ENCODE data around the gene PCDHA3. TPM values are rescaled to one million over a fixed set of nuclear protein-coding genes. Genes with fewer than 3 reads are reported as not detected.

The PCDHA3 gene
- 5.7 TPM for polyA plus RNA-seq (2012; ENCODE audit: insufficient read depth, insufficient read length, low read depth)

- no peak within 1 kb of the TSS for H3K4me3 ChIP-seq (ENCODE audit: low read depth, low read length)
- no peaks in the 10 kb centered on the region for H3K4me1 ChIP-seq
- no peaks in the 10 kb centered on the region for H3K27me3 ChIP-seq
- DNase-seq, result no peak
- H3K36me3 ChIP-seq, result peaks cover 8% of the 10 kb centered on the region
- no peak for TF ChIP-seq CTCF (IDR thresholded peaks at IDR 0.05; ENCODE audit: low read depth, low read length)
- peaks cover 8% of the 10 kb centered on the region for H3K9me3 ChIP-seq
Observed at GRCh38 chr5:140800816-140801493, at the start of gene PCDHA3. Gene PCDHA3, plus strand, starts transcription at chr5:140801057.

GRCh38 chr5:140753561-140753960, 47.3 kb upstream of the PCDHA3 start:
- Histone ChIP-seq H3K4me3 (ENCODE audit: low read depth, low read length) (no peak overlapping the region), H3K4me1 (no peaks in the 10 kb centered on the region), H3K9me3 (peaks cover 5% of the 10 kb centered on the region; the same call in 1 of the 2 replicates), H3K36me3 (no peaks in the 10 kb centered on the region), H3K27me3 (no peaks in the 10 kb centered on the region)
- no peak for DNase-seq
- TF ChIP-seq CTCF (IDR thresholded peaks at IDR 0.05; ENCODE audit: low read depth, low read length), result no peak

- no peaks in the 10 kb centered on the region; the same call in 1 of the 2 replicates for H3K9me3 ChIP-seq
- no peak overlapping the region for H3K4me3 ChIP-seq (ENCODE audit: low read depth, low read length)
- H3K27me3 ChIP-seq, result no peaks in the 10 kb centered on the region
- H3K36me3 ChIP-seq, result no peaks in the 10 kb centered on the region
- TF ChIP-seq CTCF (IDR thresholded peaks at IDR 0.05; ENCODE audit: low read depth, low read length), result no peak
- no peaks in the 10 kb centered on the region for H3K4me1 ChIP-seq
- DNase-seq, result no peak
Observed at GRCh38 chr5:140764177-140764973, 36.5 kb upstream of the PCDHA3 start.

- no peak for DNase-seq
- H3K4me1 ChIP-seq, result no peaks in the 10 kb centered on the region
- no peaks in the 10 kb centered on the region for H3K36me3 ChIP-seq
- TF ChIP-seq CTCF (IDR thresholded peaks at IDR 0.05; ENCODE audit: low read depth, low read length), result no peak
- H3K27me3 ChIP-seq, result no peaks in the 10 kb centered on the region
- H3K4me3 ChIP-seq (ENCODE audit: low read depth, low read length), result no peak overlapping the region
- H3K9me3 ChIP-seq, result no peaks in the 10 kb centered on the region; the same call in 1 of the 2 replicates
Observed at GRCh38 chr5:140767444-140767843, 33.4 kb upstream of the PCDHA3 start.

- no peaks in the 10 kb centered on the region for H3K4me1 ChIP-seq
- H3K4me3 ChIP-seq (ENCODE audit: low read depth, low read length), result no peak overlapping the region
- no peak for TF ChIP-seq CTCF (IDR thresholded peaks at IDR 0.05; ENCODE audit: low read depth, low read length)
- H3K27me3 ChIP-seq, result no peaks in the 10 kb centered on the region
- no peak for DNase-seq
- no peaks in the 10 kb centered on the region for H3K36me3 ChIP-seq
- peaks cover 4% of the 10 kb centered on the region for H3K9me3 ChIP-seq
Observed at GRCh38 chr5:140780512-140780911, 20.3 kb upstream of the PCDHA3 start.
